Loucy (cell line): ENCODE results near the gene MRPL34.

Source experiments
- H2AFZ ChIP-seq: fragments of 200-600 bp; sonication (generic); 2 replicates; pipeline ENCODE4 v1.6.0; 2016; ENCODE audit warnings: antibody characterized with exemption, mild to moderate bottlenecking, low read length, moderate library complexity
- H3F3A ChIP-seq: fragments of 200-600 bp; 2 replicates; pipeline ENCODE4 v1.6.0; 2016; ENCODE audit warnings: antibody characterized with exemption, low read depth, mild to moderate bottlenecking
- H3K27me3 ChIP-seq: fragments of 200-600 bp; sonication (generic); 2 replicates; pipeline ENCODE4 v1.6.1; 2014; ENCODE audit warnings: low read length, mild to moderate bottlenecking; ENCODE audit not compliant: insufficient read depth, poor library complexity, severe bottlenecking
- H3K36me3 ChIP-seq: fragments of 200-600 bp; sonication (generic); 2 replicates; pipeline ENCODE4 v1.6.1; 2016; ENCODE audit warnings: low read length; ENCODE audit not compliant: insufficient read depth
- H3K4me1 ChIP-seq: fragments of 200-600 bp; sonication (generic); 2 replicates; pipeline ENCODE4 v1.5.1; 2014; ENCODE audit warnings: low read length, mild to moderate bottlenecking; ENCODE audit not compliant: insufficient read depth, poor library complexity, severe bottlenecking
- H3K4me2 ChIP-seq: fragments of 200-600 bp; sonication (generic); 2 replicates; pipeline ENCODE4 v1.6.0; 2014; ENCODE audit warnings: antibody characterized with exemption, low read length, low read depth, mild to moderate bottlenecking; ENCODE audit not compliant: poor library complexity, severe bottlenecking
- H3K4me3 ChIP-seq: fragments of 200-600 bp; sonication (generic); 2 replicates; pipeline ENCODE4 v1.5.1; 2014; ENCODE audit warnings: low read length, mild to moderate bottlenecking, mixed read lengths; ENCODE audit not compliant: poor library complexity, severe bottlenecking
- H3K79me2 ChIP-seq: fragments of 200-600 bp; sonication (generic); 2 replicates; pipeline ENCODE4 v1.6.1; 2014; ENCODE audit warnings: low read length; ENCODE audit not compliant: insufficient read depth
- H3K9ac ChIP-seq: fragments of 200-600 bp; sonication (generic); 2 replicates; pipeline ENCODE4 v1.6.0; 2014; ENCODE audit warnings: mild to moderate bottlenecking, low read depth, low read length, moderate library complexity; ENCODE audit not compliant: poor library complexity, severe bottlenecking
- H3K9me2 ChIP-seq: fragments of 200-600 bp; sonication (generic); replicated peaks from 2 replicates; pipeline ENCODE4 v1.6.1; 2016; ENCODE audit warnings: low read depth, low read length, mixed read lengths
- H3K9me3 ChIP-seq: fragments of 200-600 bp; sonication (generic); 2 replicates; pipeline ENCODE4 v1.6.1; 2014; ENCODE audit warnings: mild to moderate bottlenecking, antibody characterized with exemption, low read length, low read depth; ENCODE audit not compliant: insufficient read depth
- H4K20me1 ChIP-seq: fragments of 200-600 bp; sonication (generic); 2 replicates; pipeline ENCODE4 v1.6.0; 2014; ENCODE audit warnings: antibody characterized with exemption, low read length, mild to moderate bottlenecking; ENCODE audit not compliant: insufficient read depth, poor library complexity, severe bottlenecking
- EZH2phosphoT487 ChIP-seq: fragments of 200-600 bp; IDR thresholded peaks from 2 replicates; pipeline ENCODE4 v1.6.1; 2018; ENCODE audit warnings: antibody characterized with exemption, mild to moderate bottlenecking, moderate library complexity, borderline replicate concordance
- TF ChIP-seq, protein P1 (sequence below): fragments of 200-600 bp; sonication (generic); conservative IDR thresholded peaks from 2 replicates; pipeline ENCODE4 v1.5.1; 2014; ENCODE audit warnings: mild to moderate bottlenecking, antibody characterized with exemption, low read length

MRPL34 gene

DNA sequence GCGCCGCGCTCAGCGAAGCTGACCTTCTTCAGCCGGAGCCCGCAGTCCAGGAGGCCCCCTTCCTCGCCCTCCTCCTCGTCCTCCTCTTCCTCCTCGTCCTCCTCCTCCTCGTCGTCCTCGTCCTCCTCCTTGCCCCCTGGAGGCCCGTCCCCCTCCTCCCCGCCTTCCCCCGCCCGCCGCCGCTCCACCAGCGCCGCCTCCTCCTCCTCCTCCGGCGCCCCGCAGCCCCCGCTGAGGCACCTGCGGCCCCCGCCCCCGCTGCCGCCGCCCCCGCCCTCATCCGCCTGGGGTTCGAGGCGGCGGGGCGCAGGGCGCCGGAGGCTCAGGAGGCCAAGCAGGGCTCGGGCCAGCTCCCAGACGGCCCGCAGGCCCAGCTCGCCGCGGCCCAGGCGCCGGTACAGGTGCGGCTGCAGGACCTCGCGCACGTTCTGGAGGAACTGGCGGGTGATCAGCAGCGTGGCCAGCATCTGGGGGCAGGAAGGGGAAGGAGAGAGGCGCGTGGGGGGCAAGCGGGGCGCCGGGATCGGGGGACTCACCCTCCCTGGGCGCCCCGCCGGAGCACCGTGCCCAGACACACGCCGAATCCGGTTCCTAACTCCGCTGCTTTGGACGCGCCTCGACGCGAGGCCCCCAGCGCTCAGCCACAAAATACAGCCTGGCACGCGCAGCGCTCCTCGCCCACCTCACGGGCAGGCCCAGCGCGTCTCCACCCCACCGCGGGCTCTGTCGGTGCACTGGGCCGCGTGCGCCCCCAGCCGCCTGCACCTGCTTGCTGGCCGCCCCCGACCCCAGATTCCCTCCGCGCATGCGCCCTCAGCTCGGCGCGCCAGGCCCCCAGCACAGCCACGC lies 23.1 kb downstream of the MRPL34 start:
- Histone ChIP-seq H3K36me3 (no peaks in the 10 kb centered on the region), H3K79me2 (no peaks in the 10 kb centered on the region), H4K20me1 (no peaks in the 10 kb centered on the region), H3K4me2 (no peak overlapping the region), H3K4me1 (peaks cover under 1% of the 10 kb centered on the region), H3K4me3 (no peak overlapping the region), H3K9ac (no peak overlapping the region), H3K9me3 (no peaks in the 10 kb centered on the region), H3K9me2 (no peaks in the 10 kb centered on the region), H3K27me3 (no peaks in the 10 kb centered on the region), H3F3A (no peaks in the 10 kb centered on the region), H2AFZ (no peak overlapping the region)
- TF ChIP-seq, protein P1, sequence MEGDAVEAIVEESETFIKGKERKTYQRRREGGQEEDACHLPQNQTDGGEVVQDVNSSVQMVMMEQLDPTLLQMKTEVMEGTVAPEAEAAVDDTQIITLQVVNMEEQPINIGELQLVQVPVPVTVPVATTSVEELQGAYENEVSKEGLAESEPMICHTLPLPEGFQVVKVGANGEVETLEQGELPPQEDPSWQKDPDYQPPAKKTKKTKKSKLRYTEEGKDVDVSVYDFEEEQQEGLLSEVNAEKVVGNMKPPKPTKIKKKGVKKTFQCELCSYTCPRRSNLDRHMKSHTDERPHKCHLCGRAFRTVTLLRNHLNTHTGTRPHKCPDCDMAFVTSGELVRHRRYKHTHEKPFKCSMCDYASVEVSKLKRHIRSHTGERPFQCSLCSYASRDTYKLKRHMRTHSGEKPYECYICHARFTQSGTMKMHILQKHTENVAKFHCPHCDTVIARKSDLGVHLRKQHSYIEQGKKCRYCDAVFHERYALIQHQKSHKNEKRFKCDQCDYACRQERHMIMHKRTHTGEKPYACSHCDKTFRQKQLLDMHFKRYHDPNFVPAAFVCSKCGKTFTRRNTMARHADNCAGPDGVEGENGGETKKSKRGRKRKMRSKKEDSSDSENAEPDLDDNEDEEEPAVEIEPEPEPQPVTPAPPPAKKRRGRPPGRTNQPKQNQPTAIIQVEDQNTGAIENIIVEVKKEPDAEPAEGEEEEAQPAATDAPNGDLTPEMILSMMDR, result no peak
- no peak for TF ChIP-seq EZH2phosphoT487

DNA sequence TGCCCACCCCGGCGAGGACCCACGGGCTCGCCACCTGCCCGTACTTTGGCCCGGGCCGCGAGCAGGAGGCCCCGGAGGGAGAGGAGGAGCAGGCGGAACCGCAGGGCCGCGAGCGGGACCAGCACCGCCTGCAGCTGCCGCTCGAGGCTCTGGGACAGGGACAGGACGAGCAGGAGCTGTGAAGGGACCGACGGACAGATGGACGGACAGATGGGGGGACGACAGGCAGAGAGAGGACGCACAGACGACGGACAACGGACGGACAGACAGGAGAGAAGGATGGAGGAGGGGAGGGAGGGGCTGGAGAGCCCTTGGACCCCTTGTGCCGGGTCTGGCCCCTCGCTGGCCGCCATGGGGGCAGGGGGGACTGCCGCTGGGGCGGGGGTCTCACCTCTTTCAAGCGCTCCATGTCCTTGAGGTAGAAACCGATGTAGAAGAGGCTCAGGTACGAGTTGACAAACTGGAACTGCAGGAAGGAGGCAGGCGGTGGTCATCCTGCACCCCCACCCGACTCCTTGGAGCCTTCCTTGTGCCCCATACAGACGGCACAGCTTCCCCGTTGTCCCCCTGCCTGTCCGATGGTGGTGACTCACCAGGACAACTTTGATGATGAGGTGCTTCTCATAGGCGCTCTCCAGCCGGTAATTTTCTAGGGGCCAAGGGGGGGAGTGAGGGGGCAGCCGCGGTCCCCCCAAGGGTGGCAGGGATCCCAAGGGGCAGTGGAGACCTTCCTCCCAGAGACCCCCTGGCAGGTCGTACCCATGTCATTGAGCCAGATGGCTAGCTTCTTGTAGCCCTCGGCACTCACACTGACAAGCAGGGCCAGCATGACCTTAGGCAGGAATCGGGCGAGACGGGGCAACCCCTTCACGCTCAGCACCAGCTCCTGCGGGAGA lies 23.9 kb downstream of the MRPL34 start:
- H3K9ac ChIP-seq, result no peak overlapping the region
- no peak overlapping the region for H3K4me2 ChIP-seq
- no peak overlapping the region for H2AFZ ChIP-seq
- H3K36me3 ChIP-seq, result no peaks in the 10 kb centered on the region
- peaks cover 4% of the 10 kb centered on the region; the same call in 1 of the 2 replicates for H3K79me2 ChIP-seq
- no peaks in the 10 kb centered on the region for H3K9me2 ChIP-seq
- no peak overlapping the region for H3K4me3 ChIP-seq
- H3F3A ChIP-seq, result no peaks in the 10 kb centered on the region
- peaks cover 9% of the 10 kb centered on the region for H3K4me1 ChIP-seq
- no peaks in the 10 kb centered on the region for H3K27me3 ChIP-seq
- H3K9me3 ChIP-seq, result no peaks in the 10 kb centered on the region
- H4K20me1 ChIP-seq, result no peaks in the 10 kb centered on the region
- TF ChIP-seq, protein P1, result no peak
- TF ChIP-seq EZH2phosphoT487, result no peak

DNA sequence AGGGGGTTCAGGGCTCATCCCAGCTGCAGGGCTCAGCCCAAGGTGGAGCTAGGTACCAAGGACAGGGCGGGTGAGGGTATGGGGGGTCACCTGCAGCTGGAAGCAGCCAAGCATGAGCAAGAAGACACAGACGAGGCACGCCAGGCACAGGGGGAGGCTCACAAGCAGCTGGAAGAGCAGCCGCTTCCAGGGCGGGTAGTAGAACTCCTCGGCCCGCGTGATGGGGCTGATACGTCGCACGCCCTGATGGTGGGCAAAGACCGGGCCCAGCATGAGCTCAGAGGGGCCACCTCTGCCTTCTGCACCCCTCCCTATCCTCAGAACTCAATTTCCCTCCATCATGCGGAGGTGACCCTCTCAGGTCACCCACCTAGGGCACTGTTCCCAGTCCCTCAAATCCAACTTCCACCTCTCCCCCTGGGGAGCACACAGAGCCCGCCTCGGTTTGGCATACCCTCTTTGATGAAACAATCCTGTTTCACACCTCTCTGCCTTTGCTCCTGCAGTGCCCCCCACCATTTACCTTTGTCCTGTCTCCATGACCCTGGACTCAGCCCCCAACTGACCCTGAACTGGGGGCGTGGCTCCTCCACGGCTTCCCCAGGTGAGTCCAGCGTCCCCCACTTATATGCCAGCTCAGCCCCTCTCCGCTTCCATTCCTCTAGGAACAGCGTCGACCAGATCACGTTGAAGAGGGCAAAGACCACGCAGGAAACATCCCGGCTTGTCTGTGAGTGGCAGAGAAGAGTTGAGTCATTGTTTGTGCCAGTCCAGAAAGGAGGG lies 24.8 kb downstream of the MRPL34 start:
- H3K9me3 ChIP-seq, result no peaks in the 10 kb centered on the region
- H3F3A ChIP-seq, result no peaks in the 10 kb centered on the region
- TF ChIP-seq EZH2phosphoT487, result no peak
- TF ChIP-seq, protein P1, result no peak
- no peak overlapping the region for H3K4me3 ChIP-seq
- no peak overlapping the region for H2AFZ ChIP-seq
- peaks cover 4% of the 10 kb centered on the region; the same call in 1 of the 2 replicates for H3K79me2 ChIP-seq
- no peak overlapping the region for H3K9ac ChIP-seq
- H3K36me3 ChIP-seq, result no peaks in the 10 kb centered on the region
- no peaks in the 10 kb centered on the region for H3K27me3 ChIP-seq
- no peaks in the 10 kb centered on the region for H3K9me2 ChIP-seq
- H3K4me1 ChIP-seq, result peaks cover 15% of the 10 kb centered on the region
- H4K20me1 ChIP-seq, result no peaks in the 10 kb centered on the region
- no peak overlapping the region for H3K4me2 ChIP-seq
